Mammary microvascular endothelial cell (primary cell): ENCODE data around the gene EDEM1. TPM values are rescaled to one million over a fixed set of nuclear protein-coding genes. Genes with fewer than 3 reads are reported as not detected.

Experiments used
- total RNA-seq: library from RNA; depleted of rRNA; stranded (reverse); fragments of >200 nt; gene quantifications from 2 replicates; pipeline ENCODE4 v1.2.3, GENCODE V29; 2015

The EDEM1 gene
- total RNA-seq: 25.0 and 33.8 TPM in 2 replicates

DNA sequence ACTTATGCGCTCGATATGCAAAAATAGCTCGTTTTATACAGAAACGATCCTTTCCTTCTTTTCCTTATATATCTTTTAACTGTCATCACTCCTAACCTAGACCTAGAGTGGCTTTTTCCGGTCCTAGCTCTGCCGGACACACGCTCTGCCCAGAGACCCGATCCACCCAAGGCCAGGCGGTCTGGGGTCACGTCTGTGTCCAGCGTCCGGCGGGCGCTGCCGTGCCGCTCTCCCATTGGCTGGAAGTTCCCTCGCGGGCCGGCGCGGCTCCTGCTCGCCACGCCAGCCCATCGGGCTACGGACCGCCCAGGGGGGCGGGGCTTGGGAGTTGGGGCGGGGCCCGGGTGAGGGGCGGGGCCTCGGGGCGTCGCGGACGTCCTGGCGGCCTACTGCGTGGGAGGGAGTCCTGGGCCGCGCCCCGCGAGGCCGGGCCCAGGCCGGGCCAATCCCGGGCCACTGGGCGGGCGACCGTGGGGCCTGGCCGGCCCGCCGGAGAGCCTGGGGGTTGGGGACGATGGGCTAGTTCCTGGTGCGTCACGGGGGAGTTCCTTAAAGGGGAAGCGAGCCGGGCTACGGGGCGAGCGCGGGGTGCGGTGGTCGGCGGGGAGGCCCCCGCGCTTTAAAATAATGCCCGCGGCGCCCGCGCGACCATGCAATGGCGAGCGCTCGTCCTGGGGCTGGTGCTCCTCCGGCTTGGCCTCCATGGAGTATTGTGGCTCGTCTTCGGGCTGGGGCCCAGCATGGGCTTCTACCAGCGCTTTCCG lies at the start of gene EDEM1:
Gene EDEM1 (plus strand): TSS at position 552 of the 764 bp plus-strand sequence. CDS start 99 bp downstream, at position 651.

Other genes starting within 250 kb of the EDEM1 start
- 42.8 and 47.2 TPM in 2 replicates for gene BHLHE40, start 208.3 kb upstream of the EDEM1 start, total RNA-seq
- gene ARL8B, start 65.4 kb upstream of the EDEM1 start, total RNA-seq: 33.8 and 35.0 TPM in 2 replicates